Measurements from ENCODE around the gene EPHX1. TPM values are rescaled to one million over a fixed set of nuclear protein-coding genes. Genes with fewer than 3 reads are reported as not detected.
"Not testable (repeated sequence)": the region's sequence is repeated elsewhere in the genome, so short reads cannot be mapped to it uniquely, and the experiment has no call there.

EPHX1 gene
- total RNA-seq, 2 experiments from 2014 or later: 1.5 to 2.0 TPM

GRCh38 chr1:225778337-225778669 lies 31.6 kb upstream of the EPHX1 start:
- POLR2A ChIA-PET: interaction anchor here (0.7 to 4.0 kb wide), 33 partner anchors 8 to 627 kb away, joined by 3 to 50 read pairs (median 5); partner anchors contain the start of genes EPHX1, H3-3A, LBR and LIN9
- CTCF ChIA-PET: interaction anchor here (0.9 to 4.9 kb wide), 23 partner anchors 8 to 351 kb away, joined by 3 to 43 read pairs (median 5); partner anchors contain the start of genes EPHX1, LBR, PYCR2 and TMEM63A
- no peak for DNase-seq
- peaks cover 28% of the 10 kb centered on the region for H3K36me3 Mint-ChIP-seq (ENCODE audit: low read depth)
- no peaks in the 10 kb centered on the region for H3K9me3 Mint-ChIP-seq (ENCODE audit: insufficient read depth)
- no peaks in the 10 kb centered on the region for H3K27me3 Mint-ChIP-seq (ENCODE audit: low read depth)
- ATAC-seq: no peak
- peaks cover 30% of the 10 kb centered on the region for H3K4me1 Mint-ChIP-seq (ENCODE audit: low read depth)
- H3K4me3 Mint-ChIP-seq: no peak overlapping the region
- no peak overlapping the region for H3K27ac Mint-ChIP-seq

GRCh38 chr1:225779165-225779564 lies 30.8 kb upstream of the EPHX1 start:
- H3K27me3 Mint-ChIP-seq (ENCODE audit: low read depth); DNase-seq; H3K27ac Mint-ChIP-seq; ATAC-seq; H3K4me3 Mint-ChIP-seq; H3K9me3 Mint-ChIP-seq (ENCODE audit: insufficient read depth): not testable (repeated sequence)
- CTCF ChIA-PET: interaction anchor here (0.7 to 4.9 kb wide), 8 partner anchors 10 to 303 kb away, joined by 3 to 43 read pairs (median 3); partner anchors contain the start of genes EPHX1 and TMEM63A
- peaks cover 35% of the 10 kb centered on the region for H3K36me3 Mint-ChIP-seq (ENCODE audit: low read depth)
- POLR2A ChIA-PET: interaction anchor here (1.0 to 4.0 kb wide), 3 partner anchors 11 to 311 kb away, joined by 3 to 50 read pairs (median 22); partner anchors contain the start of gene TMEM63A
- peaks cover 36% of the 10 kb centered on the region for H3K4me1 Mint-ChIP-seq (ENCODE audit: low read depth)

- Mint-ChIP-seq H3K36me3 (ENCODE audit: low read depth) (peaks cover 39% of the 10 kb centered on the region), H3K4me1 (ENCODE audit: low read depth) (peaks cover 36% of the 10 kb centered on the region), H3K27me3 (ENCODE audit: low read depth) (no peaks in the 10 kb centered on the region), H3K4me3 (no peak overlapping the region), H3K27ac (no peak overlapping the region), H3K9me3 (ENCODE audit: insufficient read depth) (no peaks in the 10 kb centered on the region)
- ChIA-PET CTCF (interaction anchor here (0.9 to 4.9 kb wide), 3 partner anchors 11 to 304 kb away, joined by 3 to 43 read pairs (median 3); no protein-coding TSS in a partner anchor), POLR2A (interaction anchor here (0.7 to 4.0 kb wide), 3 partner anchors 16 to 352 kb away, joined by 3 to 50 read pairs (median 5); partner anchors contain the start of gene TMEM63A)
- DNase-seq (no peak), ATAC-seq (no peak)
These were observed 29.8 kb upstream of the EPHX1 start for GRCh38 chr1:225780134-225780533.

- no peak overlapping the region for H3K27ac Mint-ChIP-seq
- H3K4me3 Mint-ChIP-seq: no peak overlapping the region
- CTCF ChIA-PET: interaction anchor here (1.2 kb wide), 1 partner anchor 11 kb away, joined by 3 read pairs; no protein-coding TSS in a partner anchor
These were observed 29.3 kb upstream of the EPHX1 start for GRCh38 chr1:225780630-225781029.

GRCh38 chr1:225789142-225789541 lies 20.8 kb upstream of the EPHX1 start:
- H3K36me3 Mint-ChIP-seq (ENCODE audit: low read depth): peaks cover 72% of the 10 kb centered on the region
- H3K27me3 Mint-ChIP-seq (ENCODE audit: low read depth); H3K4me3 Mint-ChIP-seq; H3K27ac Mint-ChIP-seq; DNase-seq; ATAC-seq; H3K9me3 Mint-ChIP-seq (ENCODE audit: insufficient read depth); H3K4me1 Mint-ChIP-seq (ENCODE audit: low read depth): not testable (repeated sequence)
- ChIA-PET CTCF (interaction anchor here (1.1 to 2.5 kb wide), 2 partner anchors 11 to 122 kb away, joined by 3 to 9 read pairs; partner anchors contain the start of gene SRP9), POLR2A (interaction anchor here (0.6 kb wide), 1 partner anchor 996 kb away, joined by 3 read pairs; no protein-coding TSS in a partner anchor)

More at GRCh38 chr1:225780630-225781029, 29.3 kb upstream of the EPHX1 start:
- ATAC-seq (no peak), DNase-seq (no peak)
- Mint-ChIP-seq H3K27me3 (ENCODE audit: low read depth) (no peaks in the 10 kb centered on the region), H3K4me1 (ENCODE audit: low read depth) (peaks cover 36% of the 10 kb centered on the region), H3K9me3 (ENCODE audit: insufficient read depth) (no peaks in the 10 kb centered on the region), H3K36me3 (ENCODE audit: low read depth) (peaks cover 42% of the 10 kb centered on the region)
- POLR2A ChIA-PET: interaction anchor here (4.0 kb wide), 1 partner anchor 101 kb away, joined by 50 read pairs; the partner anchor contains the start of gene TMEM63A

- POLR2A ChIA-PET: no interaction called here
- ATAC-seq: no peak
- no peaks in the 10 kb centered on the region for H3K27me3 Mint-ChIP-seq (ENCODE audit: low read depth)
These were observed 15.0 kb upstream of the EPHX1 start for GRCh38 chr1:225794954-225795353.

GRCh38 chr1:225796097-225796496 lies 13.8 kb upstream of the EPHX1 start:
- ATAC-seq; H3K4me1 Mint-ChIP-seq (ENCODE audit: low read depth); DNase-seq; POLR2A ChIA-PET; H3K9me3 Mint-ChIP-seq (ENCODE audit: insufficient read depth); H3K4me3 Mint-ChIP-seq; H3K27ac Mint-ChIP-seq; H3K27me3 Mint-ChIP-seq (ENCODE audit: low read depth): not testable (repeated sequence)
- peaks cover 43% of the 10 kb centered on the region for H3K36me3 Mint-ChIP-seq (ENCODE audit: low read depth)
- CTCF ChIA-PET: interaction anchor here (0.7 kb wide), 1 partner anchor 18 kb away, joined by 6 read pairs; the partner anchor contains the start of gene SRP9

More at GRCh38 chr1:225794954-225795353, 15.0 kb upstream of the EPHX1 start:
- H3K4me1 Mint-ChIP-seq (ENCODE audit: low read depth): no peaks in the 10 kb centered on the region
- peaks cover 52% of the 10 kb centered on the region for H3K36me3 Mint-ChIP-seq (ENCODE audit: low read depth)
- H3K9me3 Mint-ChIP-seq (ENCODE audit: insufficient read depth): no peaks in the 10 kb centered on the region
- no peak overlapping the region for H3K27ac Mint-ChIP-seq
- CTCF ChIA-PET: no interaction called here
- DNase-seq: no peak
- no peak overlapping the region for H3K4me3 Mint-ChIP-seq

- CTCF ChIA-PET; H3K27me3 Mint-ChIP-seq (ENCODE audit: low read depth); H3K36me3 Mint-ChIP-seq (ENCODE audit: low read depth); H3K27ac Mint-ChIP-seq; H3K9me3 Mint-ChIP-seq (ENCODE audit: insufficient read depth); H3K4me1 Mint-ChIP-seq (ENCODE audit: low read depth); DNase-seq; H3K4me3 Mint-ChIP-seq; POLR2A ChIA-PET; ATAC-seq: not testable (repeated sequence)
These were observed 8.8 kb upstream of the EPHX1 start for GRCh38 chr1:225801146-225801545.

GRCh38 chr1:225806249-225806648 lies 3.7 kb upstream of the EPHX1 start:
- ATAC-seq (no peak), DNase-seq (no peak)
- peaks cover 9% of the 10 kb centered on the region for H3K27me3 Mint-ChIP-seq (ENCODE audit: low read depth)
- H3K4me1 Mint-ChIP-seq (ENCODE audit: low read depth): peaks cover 16% of the 10 kb centered on the region
- ChIA-PET POLR2A (no interaction called here), CTCF (no interaction called here)
- no peak overlapping the region for H3K27ac Mint-ChIP-seq
- no peaks in the 10 kb centered on the region for H3K9me3 Mint-ChIP-seq (ENCODE audit: insufficient read depth)
- no peaks in the 10 kb centered on the region for H3K36me3 Mint-ChIP-seq (ENCODE audit: low read depth)
- H3K4me3 Mint-ChIP-seq: no peak overlapping the region

GRCh38 chr1:225806736-225807135 lies 3.2 kb upstream of the EPHX1 start:
- H3K4me3 Mint-ChIP-seq; H3K36me3 Mint-ChIP-seq (ENCODE audit: low read depth); POLR2A ChIA-PET; DNase-seq; H3K9me3 Mint-ChIP-seq (ENCODE audit: insufficient read depth); ATAC-seq; CTCF ChIA-PET; H3K27ac Mint-ChIP-seq: not testable (repeated sequence)
- Mint-ChIP-seq H3K27me3 (ENCODE audit: low read depth) (peaks cover 11% of the 10 kb centered on the region), H3K4me1 (ENCODE audit: low read depth) (peaks cover 16% of the 10 kb centered on the region)

GRCh38 chr1:225808136-225808535 lies 1.8 kb upstream of the EPHX1 start:
- Mint-ChIP-seq H3K9me3 (ENCODE audit: insufficient read depth) (no peaks in the 10 kb centered on the region), H3K36me3 (ENCODE audit: low read depth) (no peaks in the 10 kb centered on the region), H3K27me3 (ENCODE audit: low read depth) (peaks cover 11% of the 10 kb centered on the region), H3K4me1 (ENCODE audit: low read depth) (peaks cover 16% of the 10 kb centered on the region), H3K27ac (no peak overlapping the region), H3K4me3 (no peak overlapping the region)
- POLR2A ChIA-PET: no interaction called here
- no peak for ATAC-seq
- no peak for DNase-seq
- CTCF ChIA-PET: interaction anchor here (1.1 kb wide), 1 partner anchor 29 kb away, joined by 3 read pairs; no protein-coding TSS in a partner anchor

Measured in activated CD8-positive, alpha-beta T cell treated with anti-CD3 and anti-CD28 coated beads, Interleukin-2, amount 10 ng/mL, durations not matched to agents 7 days and 5 days (primary cell).